ENCODE results near the gene ZBED6.

GRCh38 chr1:203807196-203807595 lies 11.8 kb downstream of the ZBED6 start:
- TF ChIP-seq CTCF (IDR thresholded peaks at IDR 0.05; ENCODE audit: low read depth, low read length) (no peak), EZH2phosphoT487 (IDR thresholded peaks at IDR 0.05; ENCODE audit: low read depth) (no peak)
